HG03108 (cell line): Measurements from ENCODE around the gene SHISA6.

Experiments
- ATAC-seq: cut with Tn5 transposase; IDR thresholded peaks from one replicate; pipeline ENCODE4 v1.9.1; 2021; ENCODE audit warnings: moderate library complexity; ENCODE audit not compliant: unreplicated experiment

Gene SHISA6

DNA sequence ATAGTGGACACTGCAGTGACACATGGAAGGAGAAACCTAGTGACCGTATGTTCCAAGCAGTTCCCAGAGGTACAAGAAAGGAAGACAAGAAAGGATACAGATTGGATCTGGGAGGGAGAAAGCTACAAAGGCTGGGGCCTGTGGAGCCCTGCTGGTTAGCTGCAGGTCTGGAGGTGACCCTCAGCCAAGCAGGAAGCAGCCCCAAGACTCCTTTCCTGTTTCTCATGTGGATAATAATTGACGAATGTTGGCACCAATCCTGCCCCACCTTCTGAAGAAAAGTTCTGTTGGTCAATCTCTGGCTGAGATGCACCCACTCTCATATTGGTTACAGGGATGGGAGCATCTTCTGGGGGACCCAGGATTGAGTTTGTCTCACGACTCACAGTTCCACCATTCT lies 99.8 kb downstream of the SHISA6 start:
- ATAC-seq = no peak

DNA sequence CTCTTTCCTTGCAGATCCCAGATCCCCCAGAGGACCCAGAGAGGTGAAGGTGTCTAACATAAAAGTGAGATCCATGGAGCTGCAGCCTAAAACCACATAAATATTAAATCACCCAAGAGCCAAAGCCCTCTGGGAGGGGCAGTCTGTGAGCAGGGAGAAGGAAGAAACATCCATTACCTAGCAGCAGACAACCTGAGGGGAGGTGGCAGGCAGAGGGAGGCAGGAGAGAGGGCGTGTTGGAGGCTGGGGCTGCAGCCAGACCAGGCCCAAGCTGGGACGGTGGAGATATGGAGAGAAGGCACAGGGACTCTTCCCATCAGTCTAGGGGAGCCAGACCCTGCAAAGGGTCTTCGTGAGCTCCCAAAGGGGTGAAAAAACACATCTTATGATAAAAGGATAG lies 101.1 kb downstream of the SHISA6 start:
- no peak for ATAC-seq

DNA sequence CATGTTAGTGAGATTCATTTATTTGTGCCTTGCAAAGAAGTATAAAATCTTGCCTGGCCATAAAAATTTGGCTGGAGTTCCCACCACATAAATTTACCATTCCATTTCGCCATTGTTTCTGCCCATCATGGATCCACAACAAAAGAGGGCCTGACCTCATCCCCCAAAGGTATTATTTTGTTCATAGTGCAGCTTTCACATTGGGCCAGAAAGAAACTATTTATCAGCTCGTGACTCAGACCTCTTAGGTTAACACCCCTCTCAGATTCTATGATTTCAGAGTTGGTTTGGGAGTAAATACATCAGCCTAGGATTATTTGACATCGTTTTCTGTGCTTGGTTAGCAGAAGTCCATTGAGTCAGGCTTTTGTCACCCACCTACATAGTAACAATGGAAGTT lies 108.1 kb downstream of the SHISA6 start:
- no peak for ATAC-seq

DNA sequence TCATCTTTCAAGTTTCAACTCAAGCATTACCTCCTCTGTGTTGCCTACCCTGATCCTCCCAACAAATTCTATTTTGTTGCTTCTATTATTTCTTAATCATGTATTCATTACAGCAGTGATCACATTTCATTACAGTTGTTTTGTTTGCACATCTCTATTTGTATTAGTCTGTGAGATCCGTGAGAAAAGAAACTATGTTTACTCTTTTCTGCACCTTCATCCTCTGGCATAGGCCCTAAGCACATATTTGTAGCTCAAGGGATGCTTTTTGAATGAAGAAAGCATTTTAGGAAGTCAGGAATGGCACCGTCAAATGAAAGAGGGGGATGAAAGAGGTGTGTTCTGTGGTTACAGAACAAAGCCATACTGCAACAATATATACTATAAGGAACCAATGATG lies 110.5 kb downstream of the SHISA6 start:
- ATAC-seq = no peak

DNA sequence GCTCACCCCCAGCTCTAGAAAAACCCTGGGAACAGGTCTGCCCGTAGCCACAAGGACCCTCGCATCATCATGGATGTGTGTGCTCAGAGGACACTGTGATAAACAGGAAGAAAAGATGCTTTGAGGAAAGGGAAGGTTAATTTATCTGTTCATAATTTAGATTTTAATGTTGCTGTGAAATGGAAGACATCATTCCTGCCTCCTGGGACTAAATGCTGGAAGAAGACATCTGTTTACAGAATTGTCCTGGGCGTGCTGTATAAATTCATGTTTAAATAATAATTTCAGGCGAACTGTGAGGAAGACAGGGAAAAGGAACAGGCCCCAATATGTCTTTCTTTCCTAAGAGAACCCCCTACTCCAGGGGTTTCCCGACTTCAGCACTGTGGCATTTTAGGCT lies 112.6 kb downstream of the SHISA6 start:
- ATAC-seq = no peak

DNA sequence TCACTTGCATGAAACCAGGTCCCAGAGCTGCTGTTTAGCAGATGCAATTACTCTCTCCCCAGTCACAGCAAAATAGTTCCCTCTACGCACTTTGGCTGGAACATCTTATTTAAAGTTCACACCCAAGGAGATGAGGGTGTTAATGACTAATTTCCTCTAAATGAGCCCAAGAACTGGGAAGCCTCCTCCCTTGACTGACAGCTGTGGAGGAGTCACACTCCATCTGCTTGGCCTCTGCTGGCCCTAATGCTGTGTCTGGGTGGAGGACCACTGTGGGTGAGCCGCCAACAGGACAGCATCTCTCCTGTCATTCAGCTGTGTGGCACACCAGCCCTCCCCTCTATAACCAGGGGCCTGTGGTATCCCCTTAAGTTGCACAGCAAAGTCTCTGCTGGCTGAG lies 115.4 kb downstream of the SHISA6 start:
- ATAC-seq = no peak

DNA sequence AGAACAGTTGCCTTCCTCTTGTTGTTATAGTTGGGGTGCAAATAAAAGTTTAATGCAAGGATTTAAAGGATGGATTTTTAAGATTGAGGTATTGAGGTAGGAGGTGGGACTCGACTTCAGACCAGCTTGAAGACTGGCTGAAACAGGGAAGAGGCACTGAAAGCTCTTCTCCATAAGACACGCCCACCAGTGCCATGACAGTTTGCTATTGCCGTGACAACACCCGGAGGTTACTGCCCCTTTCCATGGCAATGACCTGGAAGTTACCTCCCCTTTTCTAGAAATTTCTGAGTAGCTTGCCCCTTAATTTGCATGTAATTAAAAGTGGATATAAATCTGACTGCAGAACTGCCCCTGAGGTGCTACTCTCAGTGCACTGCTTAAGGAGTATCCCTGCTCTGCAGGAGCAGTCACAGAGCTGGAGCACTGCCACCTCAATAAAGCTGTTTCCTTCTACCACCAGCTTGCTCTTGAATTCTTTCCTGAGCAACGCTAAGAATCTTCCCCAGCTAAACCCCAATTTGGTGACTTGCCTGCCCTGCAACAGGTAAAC lies 122.6 kb downstream of the SHISA6 start:
- ATAC-seq = no peak

DNA sequence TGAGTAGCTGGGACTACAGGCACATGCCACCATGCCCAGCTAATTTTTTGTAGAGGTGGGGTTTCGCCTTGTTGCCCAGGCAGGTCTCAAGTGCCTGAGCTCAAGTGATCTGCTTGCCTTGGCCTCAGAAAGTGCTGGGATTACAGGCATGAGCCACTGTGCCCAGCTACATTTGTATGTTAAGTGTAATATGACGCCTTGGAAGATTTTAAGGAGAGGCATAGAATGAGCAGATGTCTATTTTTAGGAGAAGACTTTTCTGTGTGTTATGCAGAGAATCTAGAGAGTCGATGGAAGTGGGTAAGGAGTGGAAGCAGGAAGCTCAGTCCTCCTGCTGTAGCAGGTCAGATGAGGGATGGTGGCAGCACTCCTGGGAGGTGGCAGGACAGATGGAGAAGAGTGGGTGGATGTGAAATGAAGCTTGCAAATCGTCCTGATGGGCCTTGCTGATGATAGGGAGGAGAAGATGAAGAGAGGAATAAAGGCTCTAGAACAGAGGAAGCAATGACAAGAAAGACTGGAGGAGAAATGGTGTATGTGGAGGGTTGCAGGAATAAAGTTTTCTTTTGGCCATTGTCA lies 125.3 kb downstream of the SHISA6 start:
- ATAC-seq = no peak

DNA sequence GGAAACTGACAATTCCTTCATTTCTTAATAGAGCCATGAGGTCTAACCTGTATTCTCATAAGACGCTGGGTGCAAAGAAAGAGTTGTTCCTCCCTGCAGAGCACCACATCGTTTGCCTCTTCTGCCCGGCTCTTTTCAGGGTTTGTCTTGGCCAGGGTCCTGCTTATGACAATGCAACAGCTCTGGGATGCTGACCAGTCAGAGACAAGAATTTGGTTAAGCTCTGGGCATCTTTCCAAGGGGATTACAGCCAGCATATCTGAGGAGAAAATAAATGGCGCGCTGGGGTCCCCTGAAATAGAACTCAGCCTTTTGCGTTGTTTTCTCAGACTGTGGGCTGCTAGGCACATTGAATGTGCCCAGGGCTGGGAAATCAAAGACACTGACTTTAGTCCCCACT lies 128.6 kb downstream of the SHISA6 start:
- ATAC-seq = no peak

DNA sequence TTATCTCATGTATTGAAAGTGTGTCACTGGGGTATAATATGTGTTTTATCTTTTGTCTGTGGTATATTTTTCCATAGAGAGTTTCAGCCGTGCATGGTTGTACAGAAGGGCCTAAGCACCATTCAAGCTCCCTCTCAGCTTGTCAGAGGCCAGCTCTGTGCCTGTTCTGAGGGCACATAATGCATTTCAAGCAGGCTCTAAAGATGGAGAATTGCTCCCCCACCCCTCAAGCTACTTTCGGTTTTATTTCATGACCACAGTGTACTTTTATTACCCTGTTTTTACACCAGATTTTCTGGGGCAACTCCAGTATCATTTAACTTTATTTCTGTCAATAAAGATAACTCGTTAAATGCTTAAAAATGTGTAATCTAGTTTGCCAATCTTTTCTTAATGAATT lies 131.7 kb downstream of the SHISA6 start:
- no peak for ATAC-seq

DNA sequence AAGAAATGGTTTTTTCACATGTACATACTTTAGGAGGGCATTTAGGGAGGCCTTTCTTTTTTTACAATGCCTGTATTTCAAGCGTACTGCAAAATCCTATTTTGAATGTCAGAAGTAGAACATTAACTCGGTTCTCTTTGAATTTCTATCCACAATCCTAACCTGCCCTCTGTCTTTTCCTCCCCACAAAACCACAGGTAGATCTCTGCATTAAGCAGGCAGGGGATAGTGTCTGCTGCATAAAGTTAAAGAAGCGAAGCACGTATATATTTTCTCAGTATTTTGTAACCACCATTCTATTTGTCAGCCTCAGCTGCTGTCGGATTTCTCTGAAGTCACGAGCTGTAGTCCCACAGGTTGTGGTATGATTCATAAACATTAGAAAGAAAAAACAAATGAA lies 137.5 kb downstream of the SHISA6 start:
- ATAC-seq = no peak

DNA sequence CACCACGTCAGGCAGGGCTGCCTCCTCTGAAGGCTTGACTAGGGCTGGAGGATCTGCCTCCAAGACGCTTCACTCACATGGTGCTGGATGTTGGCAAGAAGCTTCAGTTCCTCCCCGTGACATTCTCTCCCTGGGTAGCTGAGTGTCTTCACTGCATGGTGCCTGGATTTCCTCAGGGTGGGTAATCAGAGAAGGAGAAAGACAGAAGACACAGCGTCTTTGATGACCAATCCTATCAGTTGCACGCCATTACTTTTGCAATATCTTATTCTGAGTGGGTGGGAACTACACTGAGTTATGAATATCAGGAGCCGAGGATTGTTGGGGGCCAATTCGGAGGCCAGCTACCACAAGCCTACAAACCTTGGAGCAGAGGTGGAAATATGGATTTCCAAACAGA lies 139.7 kb downstream of the SHISA6 start:
- ATAC-seq = no peak

DNA sequence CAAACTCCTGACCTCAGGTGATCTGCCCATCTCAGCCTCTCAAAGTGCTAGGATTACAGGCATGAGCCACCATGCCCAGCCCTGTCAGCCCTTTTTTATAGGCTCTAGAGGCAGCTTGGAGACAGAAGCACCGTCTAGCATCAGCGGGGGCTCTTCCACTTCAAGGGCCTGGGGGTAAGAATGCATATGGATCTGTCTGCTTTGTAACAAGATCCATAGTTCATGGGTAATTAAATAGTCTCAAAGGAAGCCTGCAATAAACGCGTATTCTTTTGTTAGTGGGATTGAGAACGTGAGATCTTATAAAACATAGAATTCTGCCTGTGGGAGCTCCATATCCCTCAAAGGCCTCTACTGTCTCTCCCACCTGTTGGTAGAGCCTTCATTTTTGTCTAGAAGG lies 142.1 kb downstream of the SHISA6 start:
- no peak for ATAC-seq

DNA sequence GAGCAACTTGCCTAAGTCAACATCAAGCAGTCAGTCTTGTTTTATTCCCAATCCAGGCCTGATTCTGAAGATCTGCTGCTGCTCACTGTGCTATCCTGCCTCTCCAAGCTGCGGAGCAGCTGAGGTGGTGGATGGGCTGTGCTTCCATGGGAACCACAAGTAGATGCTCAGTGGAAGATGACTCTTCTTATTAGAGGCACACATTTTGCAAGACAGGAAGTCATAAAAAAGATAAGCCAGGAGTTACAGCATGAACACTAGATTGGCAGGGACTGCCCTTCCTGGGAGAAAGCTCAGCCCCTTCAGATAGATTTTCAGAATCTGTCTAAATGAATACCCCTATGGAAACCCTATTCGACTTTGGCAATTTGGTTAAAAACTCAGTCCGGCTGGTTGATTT lies 143.1 kb downstream of the SHISA6 start:
- ATAC-seq = no peak

DNA sequence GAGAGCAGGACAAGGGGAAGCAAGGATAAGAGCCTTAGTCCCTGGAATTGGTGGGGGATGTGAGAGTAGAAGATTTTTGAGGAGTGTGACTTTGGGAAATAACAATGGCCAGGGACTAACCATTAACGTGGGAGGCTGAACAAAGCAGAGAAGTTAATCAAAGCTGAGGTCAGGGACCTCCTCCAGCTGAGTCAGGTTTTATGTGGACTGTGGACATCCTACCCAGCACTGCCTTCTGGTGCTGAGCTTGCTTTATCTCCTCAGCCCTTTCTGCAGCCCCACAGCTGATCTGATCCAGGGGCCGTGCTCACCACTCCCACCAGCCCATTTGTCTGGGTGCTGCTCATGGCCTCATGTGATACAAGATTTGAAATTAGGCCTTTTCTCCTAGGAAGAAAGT lies 146.6 kb downstream of the SHISA6 start:
- no peak for ATAC-seq

DNA sequence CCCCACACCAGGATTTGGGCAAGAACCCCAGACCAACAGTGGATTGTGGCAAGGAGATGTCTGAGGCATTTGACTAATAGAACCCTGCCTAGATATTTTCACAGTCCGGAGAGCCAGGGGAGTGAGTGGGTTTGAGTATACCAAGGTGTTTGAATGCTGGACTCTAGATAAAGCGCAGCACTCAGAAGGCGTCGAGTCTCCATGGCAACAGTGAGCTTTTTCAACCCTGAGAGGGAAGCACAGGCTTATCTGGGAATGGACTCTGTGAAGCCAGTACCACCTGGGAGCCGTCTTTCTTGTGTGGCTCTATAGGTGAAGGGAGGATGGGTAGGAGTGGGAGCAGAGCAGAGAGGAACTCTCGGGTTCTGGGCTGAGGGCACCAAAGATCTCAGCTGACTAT lies 147.0 kb downstream of the SHISA6 start:
- ATAC-seq = no peak

DNA sequence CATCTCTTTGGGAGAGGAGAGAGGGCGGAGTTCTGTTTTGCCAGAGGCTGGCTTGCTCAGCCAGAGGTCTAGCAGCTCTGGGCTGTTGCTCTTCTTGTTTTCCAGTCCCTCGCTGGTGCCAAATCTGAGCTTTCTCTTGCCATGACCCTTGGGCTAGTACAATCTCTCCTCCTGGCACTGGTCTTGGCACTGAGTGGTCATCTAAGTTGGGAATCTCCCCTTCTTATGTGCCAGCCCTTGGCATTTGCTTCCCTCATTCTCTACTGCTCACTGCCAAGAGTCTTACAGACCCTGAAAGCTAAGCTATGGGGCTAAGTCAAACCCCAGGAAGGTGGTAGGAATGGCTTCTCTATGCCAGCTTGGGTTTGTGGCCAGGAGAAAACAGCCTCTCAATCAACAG lies 148.6 kb downstream of the SHISA6 start:
- no peak for ATAC-seq

DNA sequence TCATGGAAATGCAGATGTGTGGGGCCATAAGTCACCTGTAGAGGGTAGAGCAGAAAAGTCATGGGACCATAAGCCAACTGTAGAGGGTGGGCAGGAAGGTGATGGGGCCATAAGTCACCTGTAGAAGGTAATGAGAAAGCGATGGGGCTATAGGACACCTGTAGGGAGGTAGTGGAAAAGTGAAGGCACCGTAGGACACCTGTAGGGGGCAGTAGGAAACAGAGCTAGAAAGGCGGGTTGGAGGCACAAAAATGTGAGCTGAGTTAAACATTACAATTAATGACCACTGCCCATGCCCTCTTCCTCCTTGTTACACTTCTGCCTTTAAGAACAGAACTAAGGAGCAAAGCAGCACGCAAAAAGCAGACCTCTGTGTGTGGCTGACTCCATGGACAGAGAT lies 150.1 kb downstream of the SHISA6 start:
- ATAC-seq = no peak

DNA sequence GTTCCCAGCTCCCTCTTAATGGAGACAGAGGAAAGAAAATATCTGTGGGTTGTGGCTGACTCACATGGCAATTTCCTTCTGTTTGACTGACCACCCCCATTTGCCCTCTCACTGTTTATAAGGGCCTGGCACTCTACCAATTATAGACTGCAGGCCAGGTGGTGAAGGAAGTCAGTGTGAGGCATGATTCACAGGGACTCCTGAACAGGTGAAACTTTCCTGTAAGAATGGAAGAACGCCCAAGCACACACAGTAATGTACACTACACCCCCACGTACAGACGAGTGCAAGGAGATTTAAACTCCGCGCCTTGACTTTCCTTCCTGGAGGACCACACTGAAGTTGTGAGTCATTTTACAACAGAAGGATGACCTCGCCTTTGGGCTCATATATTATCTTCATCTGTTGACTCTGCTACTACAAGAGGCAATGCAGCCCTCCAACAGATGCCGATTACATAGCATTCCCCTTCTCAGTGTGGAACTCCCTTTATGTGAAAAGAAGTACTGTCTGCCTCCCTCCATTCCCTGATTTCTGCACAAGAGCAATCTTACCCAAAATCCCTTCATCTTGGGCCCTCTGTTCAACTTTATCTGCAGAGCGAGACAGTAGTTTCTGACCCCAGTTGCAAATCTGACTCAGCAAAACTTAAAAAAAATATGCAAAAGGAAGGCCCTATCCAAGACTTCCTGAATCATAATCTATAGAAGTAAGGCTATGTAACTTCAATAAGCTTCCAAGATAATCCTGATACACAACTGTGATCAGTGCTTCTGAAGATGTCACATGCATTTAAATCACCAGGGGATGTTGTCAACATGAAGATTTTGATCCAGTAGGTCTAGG lies 163.6 kb downstream of the SHISA6 start:
- no peak for ATAC-seq

DNA sequence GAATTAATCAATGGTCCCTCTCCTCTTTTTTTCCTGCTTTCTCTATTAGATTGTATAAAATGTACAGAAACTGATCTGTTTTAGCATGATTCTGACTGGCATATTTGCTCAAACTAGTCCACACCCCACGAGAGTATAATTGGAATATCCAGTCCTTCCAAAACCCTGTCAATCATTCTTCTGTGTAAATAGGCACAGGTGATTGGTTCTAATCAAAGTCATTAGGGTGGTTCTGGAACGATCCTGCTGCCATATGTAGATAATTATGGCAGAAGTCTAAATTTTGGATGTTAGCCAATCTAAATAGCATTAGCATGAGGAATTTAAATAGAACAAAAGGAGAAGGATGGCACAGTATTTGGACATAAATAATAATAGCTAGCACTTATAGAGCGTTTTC lies 165.7 kb downstream of the SHISA6 start:
- no peak for ATAC-seq

DNA sequence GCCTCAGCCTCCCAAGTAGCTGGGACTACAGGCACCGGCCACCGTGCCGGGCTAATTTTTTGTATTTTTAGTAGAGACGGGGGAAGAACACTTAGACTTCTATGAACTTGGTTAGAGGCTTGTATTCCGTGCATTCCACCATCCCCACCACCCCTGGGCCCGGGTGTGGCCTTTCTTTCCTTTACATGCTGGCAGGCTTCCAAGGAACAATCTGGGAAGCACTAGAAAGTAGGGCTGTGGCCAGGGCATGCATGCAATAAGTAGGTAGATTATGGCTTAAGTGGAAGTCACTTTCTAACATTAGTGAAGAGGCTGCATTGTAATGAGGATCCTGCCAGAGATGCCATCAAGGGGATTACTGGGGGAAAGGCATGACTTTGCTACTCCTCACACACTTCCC lies 171.6 kb downstream of the SHISA6 start:
- no peak for ATAC-seq

DNA sequence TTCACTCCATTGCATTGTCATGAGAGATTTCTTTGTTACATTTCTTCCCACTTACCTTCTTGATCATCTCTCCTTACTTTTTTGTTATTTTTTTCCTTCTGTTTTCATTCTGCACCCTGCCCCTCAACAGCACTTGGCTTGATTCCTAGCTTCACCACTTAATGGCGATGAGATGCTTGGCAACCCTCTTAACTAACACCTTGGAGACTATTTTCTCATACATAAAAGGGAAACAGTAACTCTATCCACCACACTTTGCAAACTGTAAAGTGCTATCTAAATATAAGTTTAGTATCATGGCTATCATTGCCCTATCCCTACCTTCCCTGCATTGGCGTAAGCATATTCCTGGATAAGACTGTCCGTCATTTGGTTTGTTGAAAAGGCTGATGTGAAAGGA lies 177.3 kb downstream of the SHISA6 start:
- no peak for ATAC-seq

DNA sequence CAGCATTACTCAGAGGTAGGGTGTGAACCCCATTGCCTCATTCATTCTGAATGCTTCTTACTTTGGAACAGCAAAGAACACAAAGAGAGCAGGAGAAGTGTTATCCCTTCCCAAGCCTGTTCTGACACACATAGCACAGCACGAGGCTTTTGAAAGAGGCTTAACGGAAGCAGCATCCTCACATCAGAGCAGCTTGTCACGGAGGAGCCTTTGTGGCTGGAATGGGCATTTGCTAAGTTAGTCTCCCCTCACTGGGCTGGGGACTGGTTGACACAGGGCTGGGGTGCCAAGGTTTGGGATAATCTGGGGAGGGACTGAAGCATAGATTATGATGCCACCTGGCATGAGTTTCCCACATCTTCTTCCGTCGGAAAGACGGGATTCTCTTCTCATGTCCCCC lies 189.7 kb downstream of the SHISA6 start:
- no peak for ATAC-seq
